HG03060 (cell line): ENCODE data around the gene PRKAA1.

Experiments used
- ATAC-seq: cut with Tn5 transposase; IDR thresholded peaks from one replicate; pipeline ENCODE4 v1.9.1; 2021; ENCODE audit warnings: low read depth, moderate number of reproducible peaks; ENCODE audit not compliant: unreplicated experiment

Gene PRKAA1

DNA sequence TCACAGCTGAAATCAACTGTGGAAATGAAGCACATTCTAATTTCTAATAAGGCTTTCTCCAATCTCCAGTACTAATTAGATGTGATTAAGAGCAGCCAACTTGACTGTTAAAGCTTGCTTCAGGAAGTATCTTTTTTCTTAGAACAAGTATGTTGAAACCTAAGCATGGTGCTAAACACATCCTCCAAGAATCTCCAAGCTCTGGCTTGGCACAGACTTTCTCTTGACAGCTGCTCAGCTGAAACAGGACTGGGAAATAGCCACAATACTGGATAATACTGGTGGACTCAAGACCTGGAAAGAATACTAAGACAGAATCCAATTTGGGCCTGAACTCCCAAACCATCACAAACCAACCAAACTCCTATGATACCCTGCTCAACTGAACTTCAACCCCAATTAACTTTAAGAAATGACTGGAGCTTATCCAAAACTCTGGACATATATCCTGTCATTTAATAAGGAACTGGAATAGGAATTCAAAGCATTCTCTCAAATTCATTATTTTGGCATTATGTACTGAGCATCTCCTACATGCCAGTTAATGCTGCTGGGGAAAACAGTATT is 16.2 kb downstream of the PRKAA1 start:
- ATAC-seq = no peak

GRCh38 chr5:40780858-40781257 is 17.3 kb downstream of the PRKAA1 start:
- no peak for ATAC-seq

DNA sequence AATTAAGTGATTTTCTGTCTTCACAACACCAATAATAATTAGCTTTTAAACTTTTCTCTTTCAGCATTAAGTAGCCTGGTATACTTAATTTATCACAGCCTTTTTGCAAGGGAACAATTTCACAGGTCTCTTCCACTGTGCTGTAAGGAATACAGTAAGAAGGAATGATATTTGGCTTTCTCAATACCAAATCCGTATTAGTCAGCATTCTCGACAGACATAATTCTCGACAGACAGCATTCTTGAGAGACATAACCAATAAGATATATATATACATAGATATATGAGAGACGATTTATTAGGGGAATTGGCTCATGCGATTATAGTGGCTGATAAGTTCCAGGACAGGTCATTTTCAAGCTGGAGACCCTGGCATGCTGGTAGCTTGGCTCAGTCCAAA is 18.0 kb downstream of the PRKAA1 start:
- no peak for ATAC-seq

- ATAC-seq = no peak
Observed at GRCh38 chr5:40779561-40779960, 18.6 kb downstream of the PRKAA1 start.

DNA sequence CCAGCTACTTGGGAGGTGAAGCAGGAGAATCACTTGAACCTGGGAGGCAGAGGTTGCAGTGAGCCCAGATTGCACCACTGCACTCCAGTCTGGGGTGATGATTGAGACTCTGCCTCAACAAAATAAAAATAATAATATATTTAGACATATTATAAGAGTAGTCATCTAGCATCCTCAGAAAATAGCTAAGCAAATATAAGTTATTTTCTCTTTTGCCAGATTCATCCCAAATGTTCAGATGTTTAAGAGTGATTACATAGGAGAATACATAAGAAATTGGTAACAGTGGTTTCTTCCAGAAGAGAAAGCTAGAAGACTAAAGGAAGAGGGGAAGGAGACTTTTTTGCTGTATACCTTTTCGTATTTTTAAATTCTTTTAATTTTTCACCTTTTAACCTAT is 20.0 kb downstream of the PRKAA1 start:
- ATAC-seq = no peak

DNA sequence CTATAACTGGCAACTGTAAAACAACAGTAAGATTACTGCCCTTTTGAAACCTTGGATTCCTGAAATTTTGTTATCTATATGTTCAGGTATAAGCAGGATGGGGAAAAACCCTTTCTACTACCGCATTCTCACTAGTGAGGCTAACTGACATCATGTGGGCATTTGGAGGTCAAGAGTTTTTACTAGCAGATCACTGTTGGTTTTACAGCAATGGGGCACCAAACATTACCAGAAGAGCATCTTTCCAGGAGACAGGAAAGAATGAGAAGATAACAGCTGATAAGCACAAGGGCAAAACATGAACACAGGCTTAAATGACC is 21.6 kb downstream of the PRKAA1 start:
- no peak for ATAC-seq

GRCh38 chr5:40775846-40776657 is 22.1 kb downstream of the PRKAA1 start:
- ATAC-seq = no peak

DNA sequence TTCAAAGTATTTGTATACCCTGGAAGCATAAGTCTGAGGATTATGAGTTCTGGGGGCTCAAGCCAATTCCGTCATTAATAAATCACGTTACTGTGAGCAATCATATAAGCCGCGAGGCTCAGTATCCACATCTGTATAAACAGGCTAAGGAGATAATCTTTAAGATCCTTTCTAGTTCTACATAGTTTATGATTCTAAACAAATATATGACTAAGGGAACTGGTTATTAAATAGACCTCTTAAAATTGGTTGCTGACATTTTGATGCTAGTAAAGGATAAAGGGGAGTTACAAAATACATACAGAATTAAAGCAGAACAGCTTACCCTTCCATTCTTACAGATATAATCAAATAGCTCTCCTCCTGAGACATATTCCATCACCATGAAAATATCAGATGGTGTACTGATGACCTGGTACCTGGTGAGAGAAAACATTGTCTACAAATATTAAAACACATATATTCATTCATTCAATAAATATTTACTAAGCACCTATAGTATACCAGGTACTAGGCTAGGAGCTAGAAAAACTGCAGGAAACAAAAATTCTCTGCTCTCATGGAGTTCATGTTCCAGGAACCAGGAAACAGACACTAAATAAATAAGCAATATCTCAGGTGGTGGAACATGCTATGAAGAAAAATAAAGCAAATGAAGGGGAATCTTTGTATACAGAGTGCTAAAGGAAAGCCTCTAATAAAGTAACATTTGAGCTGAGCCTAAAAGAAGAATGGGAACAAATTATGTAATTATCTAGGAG is 22.9 kb downstream of the PRKAA1 start:
- ATAC-seq = no peak

- no peak for ATAC-seq
Observed at GRCh38 chr5:40774623-40775022, 23.6 kb downstream of the PRKAA1 start.

- no peak for ATAC-seq
Observed at GRCh38 chr5:40770764-40771163, 27.4 kb downstream of the PRKAA1 start.

- no peak for ATAC-seq
Observed at GRCh38 chr5:40762705-40763104, 35.5 kb downstream of the PRKAA1 start.

DNA sequence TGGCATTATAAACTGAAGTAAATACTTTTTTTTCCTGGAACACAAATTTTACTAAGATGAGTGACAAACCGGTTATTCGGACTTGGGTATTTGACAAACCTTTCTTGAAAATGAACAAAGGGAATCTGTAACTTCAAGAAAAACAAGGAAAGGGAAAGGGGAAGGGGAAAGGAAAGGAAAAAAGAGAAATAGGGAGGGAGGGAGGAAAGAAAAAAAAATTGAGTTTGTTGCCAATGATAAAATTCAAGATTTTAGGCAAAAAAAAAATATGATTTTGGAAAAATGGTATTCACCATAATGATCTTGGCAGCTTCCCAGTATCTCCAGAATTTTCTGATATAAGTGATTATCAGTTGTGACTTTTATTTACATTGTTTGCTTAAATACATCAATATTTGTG is 40.8 kb downstream of the PRKAA1 start:
- ATAC-seq = no peak

DNA sequence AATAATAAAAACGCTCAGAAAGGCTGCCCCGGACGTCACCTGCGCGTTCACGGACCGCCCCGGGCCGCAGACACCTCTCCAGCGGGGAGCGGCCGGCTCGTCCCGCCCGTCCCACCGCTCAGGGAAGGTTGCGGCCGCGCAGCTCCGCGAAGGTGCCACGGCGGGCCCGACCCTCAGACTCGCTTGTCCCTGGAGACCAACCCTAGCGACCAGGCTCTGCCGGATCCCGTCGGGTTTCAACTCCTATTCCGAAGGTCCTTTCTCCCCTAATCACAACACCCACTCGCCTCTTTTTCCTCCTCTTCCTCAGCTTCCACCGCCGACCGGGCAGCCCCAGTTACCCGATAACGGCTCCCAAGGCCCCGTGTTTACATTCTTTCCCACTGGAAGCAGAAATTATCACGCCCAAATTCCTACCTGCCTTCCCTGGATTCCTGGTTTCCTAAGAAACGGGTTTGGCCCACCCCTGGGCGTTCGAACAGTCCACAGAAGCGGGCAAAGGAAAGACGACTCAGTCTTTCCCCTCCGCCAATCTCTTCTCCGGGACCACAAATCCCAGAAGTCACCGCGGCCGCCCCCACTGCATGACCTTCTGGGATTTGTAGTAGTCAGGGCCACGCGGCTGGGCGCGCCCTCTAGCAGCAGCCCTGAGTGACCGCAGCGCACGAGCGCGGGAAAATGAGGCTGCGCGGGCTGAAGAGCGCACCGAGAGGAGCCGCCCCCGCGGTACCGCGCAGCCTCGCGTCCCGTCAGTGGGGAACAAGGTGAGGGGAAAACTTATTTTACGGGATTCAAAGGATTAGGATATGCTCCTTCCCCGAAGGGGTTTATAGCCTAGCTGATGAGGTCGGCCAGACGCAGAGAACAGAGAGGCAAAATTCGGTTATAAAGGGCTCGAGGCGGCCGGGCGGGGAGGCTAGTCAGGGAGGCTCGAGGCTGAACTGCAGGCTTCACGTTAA is 42.5 kb downstream of the PRKAA1 start, which contains the start of gene TTC33:
Gene TTC33, minus strand, starts transcription at position 555 of the 959 bp plus-strand sequence. CDS start 8,943 bp downstream, outside the sequence.
- ATAC-seq = peak; percentile 84

GRCh38 chr5:40755093-40755406 is 43.1 kb downstream of the PRKAA1 start:
- peak; percentile 78 for ATAC-seq

GRCh38 chr5:40754381-40755092 is 43.6 kb downstream of the PRKAA1 start:
- peak; percentile 11 for ATAC-seq

DNA sequence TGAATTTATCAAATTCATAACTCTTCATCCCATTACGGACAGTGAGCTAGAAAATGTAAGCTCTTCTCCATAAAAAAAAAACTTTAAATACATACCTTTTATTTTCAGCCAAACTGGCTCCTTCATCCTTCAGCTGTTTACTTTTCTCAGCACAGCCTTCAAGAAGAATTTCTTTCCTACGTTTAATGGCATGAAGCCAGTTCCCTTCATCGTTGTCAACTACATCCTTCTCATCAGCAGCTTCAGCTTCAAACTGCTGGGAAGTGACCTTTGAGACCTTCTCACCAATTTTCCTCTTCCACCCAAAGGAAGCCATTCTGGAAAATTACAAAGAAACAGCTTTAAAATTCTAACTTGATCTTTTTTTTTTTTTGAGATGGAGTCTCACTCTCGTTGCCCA is 51.5 kb downstream of the PRKAA1 start:
- ATAC-seq = no peak

DNA sequence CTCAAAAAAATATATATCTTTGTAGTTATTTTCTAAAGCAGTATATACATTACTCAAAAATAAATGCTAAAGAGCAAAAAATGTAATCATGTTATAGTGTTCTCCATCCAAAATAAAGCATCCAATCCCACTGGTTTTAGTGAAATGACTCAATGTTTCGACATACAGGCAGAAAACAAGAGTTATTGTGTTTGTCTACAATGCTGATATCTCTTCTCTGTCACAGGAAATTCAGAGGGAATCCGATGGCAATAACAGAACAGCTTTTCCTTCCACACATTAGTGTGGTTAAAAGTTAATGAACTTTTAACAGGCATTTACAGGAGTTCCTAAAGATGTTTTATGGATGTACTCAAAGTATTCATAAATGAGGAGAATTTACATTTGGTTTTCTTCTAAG is 54.4 kb downstream of the PRKAA1 start:
- no peak for ATAC-seq

DNA sequence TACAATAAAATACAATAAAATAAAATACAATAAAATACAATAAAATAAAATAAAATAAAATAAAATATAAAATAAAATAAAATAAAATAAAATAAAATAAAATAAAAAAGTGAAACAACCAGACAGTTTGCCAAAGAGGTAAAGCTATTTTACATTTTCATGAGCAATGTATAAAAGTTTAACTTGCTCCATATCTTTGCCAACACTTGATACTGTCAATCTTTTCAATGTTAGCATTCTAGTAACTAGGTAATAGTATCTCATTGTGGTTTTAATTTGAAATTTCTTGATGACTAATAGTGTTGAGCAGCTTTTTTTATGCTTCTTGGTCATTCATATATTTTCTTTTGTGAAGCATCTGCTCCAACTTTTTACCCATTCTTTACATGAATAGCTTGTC is 59.7 kb downstream of the PRKAA1 start:
- no peak for ATAC-seq

DNA sequence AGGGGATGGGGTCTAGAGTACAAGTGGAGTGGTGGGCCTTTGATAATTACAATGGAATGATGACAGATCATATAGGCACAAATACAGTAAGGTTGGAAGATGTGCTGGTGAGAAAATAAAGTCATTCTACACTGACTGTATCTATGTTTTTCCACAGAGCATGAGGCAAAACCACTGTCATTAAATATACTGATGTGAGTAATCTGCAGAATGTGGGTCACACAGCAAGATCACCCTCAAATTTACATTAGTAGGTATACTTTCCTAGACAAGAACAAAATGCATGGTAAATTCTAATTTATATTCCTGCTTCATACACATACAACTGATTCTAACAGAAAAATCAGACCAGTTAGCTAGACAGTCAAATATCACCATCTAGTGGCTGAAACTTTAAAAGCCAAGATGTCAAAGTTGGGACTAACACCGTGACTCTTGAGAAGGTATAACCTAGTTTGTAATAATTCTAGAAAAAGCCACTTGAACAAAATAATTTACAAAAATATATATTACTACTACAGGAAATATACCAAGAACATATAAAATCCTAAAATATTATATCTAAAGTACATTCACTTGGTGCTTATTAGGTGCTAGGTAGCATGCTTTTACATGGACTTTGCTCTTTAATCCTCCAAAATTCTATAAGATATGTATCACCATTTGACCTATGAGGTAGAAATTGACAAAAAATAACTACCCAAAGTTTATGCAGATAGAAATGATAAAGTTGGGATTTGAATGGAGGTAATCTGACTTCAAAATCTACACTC is 61.9 kb downstream of the PRKAA1 start:
- ATAC-seq = peak; percentile 81
